Vagina (tissue), 2 donors: ENCODE measurements around the gene ROBO4. TPM values are rescaled to one million over a fixed set of nuclear protein-coding genes. Genes with fewer than 3 reads are reported as not detected.

Source experiments
- DNase-seq, 2 donors: peaks; one replicate each; pipeline ENCODE4 v3.0.0-alpha.2; 2017; ENCODE audit errors: extremely low spot score in 2 of 2
- H3K27ac ChIP-seq: fragments of 200-600 bp; sonication (generic); one replicate; pipeline ENCODE4 v1.5.1; 2019
- H3K27me3 ChIP-seq: fragments of 200-600 bp; sonication (generic); one replicate; pipeline ENCODE4 v1.5.1; 2019
- H3K36me3 ChIP-seq, 2 donors: fragments of 200-600 bp; sonication (generic); one replicate each; pipeline ENCODE4 v1.5.1; 2017 to 2019
- H3K4me1 ChIP-seq: fragments of 200-600 bp; sonication (generic); one replicate; pipeline ENCODE4 v1.5.1; 2019
- H3K4me3 ChIP-seq, 2 donors: fragments of 200-600 bp; sonication (generic); 1 replicate in 1 of 2; 2 replicates in 1 of 2; pipeline ENCODE4 v1.5.1; 2016 to 2019
- H3K9me3 ChIP-seq: fragments of 200-600 bp; sonication (generic); one replicate; pipeline ENCODE4 v1.5.1; 2019
- POLR2A ChIP-seq, 2 donors: fragments of 450-650 bp; IDR thresholded peaks; one replicate each; pipeline ENCODE4 v1.6.1; 2017; ENCODE audit warnings: antibody characterized with exemption in 2 of 2, mild to moderate bottlenecking in 2 of 2, moderate library complexity in 2 of 2
- POLR2AphosphoS5 ChIP-seq, 2 donors: sonication (generic); formaldehyde crosslinking; IDR thresholded peaks; one replicate each; pipeline ENCODE4 v1.9.0; 2017; ENCODE audit warnings: antibody characterized with exemption in 2 of 2, mild to moderate bottlenecking in 2 of 2, low read depth in 1 of 2; ENCODE audit not compliant: insufficient read depth in 1 of 2
- intact Hi-C: fragments of 100-400 bp; cut with DNase I; formaldehyde crosslinking; loops from one replicate; pipeline ENCODE4 v1.15.1; 2023
- total RNA-seq: library from RNA; depleted of rRNA; stranded (reverse); fragments of >200 nt; gene quantifications from one replicate; pipeline ENCODE4 v1.2.3, GENCODE V29; 2016
- TF ChIP-seq, protein P1 (sequence below), 3 experiments: fragments of 450-650 bp in 2 of 3; fragments of 200-600 bp in 1 of 3; sonication (generic) in 1 of 3; IDR thresholded peaks; one replicate each; pipeline ENCODE4 v1.5.1; 2017 to 2019; ENCODE audit warnings: antibody characterized with exemption in 3 of 3, mild to moderate bottlenecking in 2 of 3, moderate library complexity in 2 of 3

ROBO4 gene
- total RNA-seq, 1 donor from 2014 or later: 39.8 TPM

DNA sequence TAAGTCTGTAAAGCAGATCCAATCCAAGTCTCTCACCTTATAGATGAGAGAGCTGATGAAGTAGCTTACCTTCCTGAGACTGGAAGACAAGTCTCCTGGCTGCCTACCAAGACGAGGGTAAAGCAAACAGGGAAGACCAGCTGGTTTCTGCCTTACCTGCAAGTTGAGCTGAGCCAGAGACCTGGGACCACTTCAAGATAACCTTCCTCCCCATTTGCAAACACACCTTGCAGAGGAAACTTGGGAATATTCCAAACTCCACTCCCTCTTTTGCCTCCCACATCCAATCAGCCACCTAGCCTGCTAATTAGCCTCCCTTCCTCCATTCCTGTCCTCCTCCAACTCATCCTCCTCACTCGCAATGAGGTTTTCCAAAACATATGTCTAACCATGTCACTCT lies 55.8 kb downstream of the ROBO4 start:
- Histone ChIP-seq H3K27me3 (peaks cover 8% of the 10 kb centered on the region), H3K4me1 (peaks cover 13% of the 10 kb centered on the region), H3K36me3 (no peaks in the 10 kb centered on the region), H3K27ac (no peak overlapping the region), H3K9me3 (no peaks in the 10 kb centered on the region), H3K4me3 (no peak overlapping the region)
- TF ChIP-seq, protein P1, sequence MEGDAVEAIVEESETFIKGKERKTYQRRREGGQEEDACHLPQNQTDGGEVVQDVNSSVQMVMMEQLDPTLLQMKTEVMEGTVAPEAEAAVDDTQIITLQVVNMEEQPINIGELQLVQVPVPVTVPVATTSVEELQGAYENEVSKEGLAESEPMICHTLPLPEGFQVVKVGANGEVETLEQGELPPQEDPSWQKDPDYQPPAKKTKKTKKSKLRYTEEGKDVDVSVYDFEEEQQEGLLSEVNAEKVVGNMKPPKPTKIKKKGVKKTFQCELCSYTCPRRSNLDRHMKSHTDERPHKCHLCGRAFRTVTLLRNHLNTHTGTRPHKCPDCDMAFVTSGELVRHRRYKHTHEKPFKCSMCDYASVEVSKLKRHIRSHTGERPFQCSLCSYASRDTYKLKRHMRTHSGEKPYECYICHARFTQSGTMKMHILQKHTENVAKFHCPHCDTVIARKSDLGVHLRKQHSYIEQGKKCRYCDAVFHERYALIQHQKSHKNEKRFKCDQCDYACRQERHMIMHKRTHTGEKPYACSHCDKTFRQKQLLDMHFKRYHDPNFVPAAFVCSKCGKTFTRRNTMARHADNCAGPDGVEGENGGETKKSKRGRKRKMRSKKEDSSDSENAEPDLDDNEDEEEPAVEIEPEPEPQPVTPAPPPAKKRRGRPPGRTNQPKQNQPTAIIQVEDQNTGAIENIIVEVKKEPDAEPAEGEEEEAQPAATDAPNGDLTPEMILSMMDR (IDR thresholded peaks at IDR 0.05): no peak
- no peak for TF ChIP-seq POLR2AphosphoS5 (IDR thresholded peaks at IDR 0.05; ENCODE audit: insufficient read depth in 1 of 2, low read depth in 1 of 2)
- intact Hi-C loops: no loop called here
- DNase-seq: no peak

DNA sequence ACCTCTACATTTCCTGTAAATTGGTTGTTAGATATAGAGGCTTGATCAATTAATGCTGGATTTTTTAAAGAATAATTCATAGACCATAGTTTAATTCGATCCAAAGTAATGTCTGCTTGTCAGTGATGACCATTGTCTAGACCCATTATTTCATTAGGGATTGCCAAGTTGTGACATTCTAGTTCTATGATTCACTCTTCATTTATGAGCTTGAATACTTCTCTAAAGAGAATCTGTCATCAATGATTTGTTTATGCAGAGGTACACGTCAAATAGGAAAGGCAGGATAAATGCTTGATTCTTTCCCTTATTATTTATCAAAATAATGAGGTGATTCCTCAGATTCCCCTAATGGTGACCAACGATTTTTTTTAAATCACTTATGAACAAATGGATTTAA lies 56.5 kb downstream of the ROBO4 start:
- TF ChIP-seq POLR2A (IDR thresholded peaks at IDR 0.05) (no peak), POLR2AphosphoS5 (IDR thresholded peaks at IDR 0.05; ENCODE audit: insufficient read depth in 1 of 2, low read depth in 1 of 2) (no peak)
- TF ChIP-seq, protein P1 (IDR thresholded peaks at IDR 0.05): no peak
- H3K9me3 ChIP-seq: no peaks in the 10 kb centered on the region
- DNase-seq: no peak
- no peak overlapping the region for H3K27ac ChIP-seq
- no peaks in the 10 kb centered on the region for H3K36me3 ChIP-seq
- intact Hi-C loops: no loop called here
- no peak overlapping the region for H3K4me3 ChIP-seq
- peaks cover 13% of the 10 kb centered on the region for H3K4me1 ChIP-seq
- H3K27me3 ChIP-seq: peaks cover 8% of the 10 kb centered on the region

GRCh38 chr11:124840666-124841065 lies 57.0 kb downstream of the ROBO4 start:
- Histone ChIP-seq H3K27me3 (peaks cover 8% of the 10 kb centered on the region), H3K4me1 (peaks cover 13% of the 10 kb centered on the region), H3K27ac (no peak overlapping the region), H3K4me3 (no peak overlapping the region), H3K36me3 (no peaks in the 10 kb centered on the region), H3K9me3 (no peaks in the 10 kb centered on the region)
- TF ChIP-seq POLR2AphosphoS5 (IDR thresholded peaks at IDR 0.05; ENCODE audit: insufficient read depth in 1 of 2, low read depth in 1 of 2) (no peak), POLR2A (IDR thresholded peaks at IDR 0.05) (no peak)
- TF ChIP-seq, protein P1 (IDR thresholded peaks at IDR 0.05): no peak
- intact Hi-C loops: no loop called here
- DNase-seq: no peak

GRCh38 chr11:124839972-124840621 lies 57.6 kb downstream of the ROBO4 start:
- no peak for TF ChIP-seq POLR2A (IDR thresholded peaks at IDR 0.05)
- Histone ChIP-seq H3K4me3 (peak overlapping the region; percentile 24 to 40), H3K9me3 (no peaks in the 10 kb centered on the region), H3K27ac (no peak overlapping the region), H3K4me1 (peaks cover 13% of the 10 kb centered on the region), H3K27me3 (peaks cover 8% of the 10 kb centered on the region), H3K36me3 (no peaks in the 10 kb centered on the region)
- no peak for DNase-seq
- intact Hi-C loops: loop anchor here (5.0 kb wide), 2 partner anchors 83 to 168 kb away; partner anchors contain the start of genes SIAE and SPA17

GRCh38 chr11:124839128-124839971 lies 58.3 kb downstream of the ROBO4 start:
- intact Hi-C loops: loop anchor here (5.0 kb wide), 2 partner anchors 82 to 167 kb away; partner anchors contain the start of genes SIAE and SPA17
- H3K36me3 ChIP-seq: no peaks in the 10 kb centered on the region
- peak in 1 of 2 donors; percentile 64 for DNase-seq
- peak overlapping the region; percentile 24 to 40 for H3K4me3 ChIP-seq
- H3K4me1 ChIP-seq: peaks cover 13% of the 10 kb centered on the region
- TF ChIP-seq POLR2AphosphoS5 (IDR thresholded peaks at IDR 0.05; ENCODE audit: insufficient read depth in 1 of 2, low read depth in 1 of 2): no peak
- H3K27ac ChIP-seq: no peak overlapping the region
- peaks cover 8% of the 10 kb centered on the region for H3K27me3 ChIP-seq
- H3K9me3 ChIP-seq: no peaks in the 10 kb centered on the region

GRCh38 chr11:124838805-124839127 lies 58.9 kb downstream of the ROBO4 start:
- Histone ChIP-seq H3K9me3 (no peaks in the 10 kb centered on the region), H3K4me1 (peaks cover 13% of the 10 kb centered on the region), H3K4me3 (no peak overlapping the region), H3K27me3 (peaks cover 8% of the 10 kb centered on the region), H3K36me3 (no peaks in the 10 kb centered on the region), H3K27ac (no peak overlapping the region)
- no peak for TF ChIP-seq POLR2AphosphoS5 (IDR thresholded peaks at IDR 0.05; ENCODE audit: insufficient read depth in 1 of 2, low read depth in 1 of 2)
- no peak for TF ChIP-seq POLR2A (IDR thresholded peaks at IDR 0.05)
- TF ChIP-seq, protein P1 (IDR thresholded peaks at IDR 0.05): no peak
- intact Hi-C loops: loop anchor here (5.0 kb wide), 2 partner anchors 81 to 166 kb away; partner anchors contain the start of genes SIAE and SPA17
- DNase-seq: no peak
